MCF 10A (cell line): ENCODE measurements around the gene PRAMEF12. TPM values are rescaled to one million over a fixed set of nuclear protein-coding genes. Genes with fewer than 3 reads are reported as not detected.

ENCODE experiments used
- BruUV-seq: library from RNA; stranded (reverse); fragments of 400-500 nt; replicated peaks from 2 replicates; lab custom pipeline; 2021; lab: Mats Ljungman, UMichigan
- CTCF ChIA-PET: fragments of 300-600 bp; sonication (Branson Sonifier 250); formaldehyde crosslinking; extraction: SDS; loops from one replicate; lab custom pipeline; 2021; ENCODE audit warnings: antibody characterized with exemption, inconsistent platforms; lab: Yijun Ruan, JAX
- POLR2A ChIA-PET: fragments of 300-600, 350-650 bp; sonication (Branson Sonifier 250); formaldehyde crosslinking; extraction: SDS; loops from one replicate; lab custom pipeline; 2020; ENCODE audit warnings: antibody characterized with exemption, inconsistent platforms; lab: Yijun Ruan, JAX
- DNase-seq: peaks from one replicate; pipeline ENCODE4 v3.0.0-alpha.2; 2018; ENCODE audit not compliant: unreplicated experiment
- H3K27ac Mint-ChIP-seq: one replicate; pipeline ENCODE4 v1.8.0; 2022; ENCODE audit warnings: mild to moderate bottlenecking, low read depth, mixed read lengths; ENCODE audit not compliant: unreplicated experiment
- H3K27me3 Mint-ChIP-seq: one replicate; pipeline ENCODE4 v1.8.0; 2022; ENCODE audit warnings: mixed read lengths; ENCODE audit not compliant: insufficient read depth, unreplicated experiment
- H3K36me3 Mint-ChIP-seq: one replicate; pipeline ENCODE4 v1.8.0; 2022; ENCODE audit warnings: mild to moderate bottlenecking, moderate library complexity, mixed read lengths; ENCODE audit not compliant: insufficient read depth, unreplicated experiment
- H3K4me1 Mint-ChIP-seq: one replicate; pipeline ENCODE4 v1.8.0; 2022; ENCODE audit warnings: mixed read lengths; ENCODE audit not compliant: insufficient read depth, unreplicated experiment
- H3K4me3 Mint-ChIP-seq: one replicate; pipeline ENCODE4 v1.8.0; 2022; ENCODE audit warnings: mild to moderate bottlenecking, moderate library complexity, mixed read lengths; ENCODE audit not compliant: unreplicated experiment
- H3K9me3 Mint-ChIP-seq: one replicate; pipeline ENCODE4 v1.8.0; 2022; ENCODE audit warnings: mixed read lengths; ENCODE audit not compliant: unreplicated experiment
- intact Hi-C: fragments of 100-400 bp; cut with micrococcal nuclease; formaldehyde crosslinking; loops from 2 replicates; pipeline ENCODE4 v1.14.1; 2022
- total RNA-seq: library from RNA; stranded (reverse); gene quantifications from 2 replicates; pipeline ENCODE4 v1.2.3, GENCODE V29; 2022
- TF ChIP-seq, protein P1 (sequence below): fragments of 200-600 bp; IDR thresholded peaks from one replicate; pipeline ENCODE4 v1.8.0; 2022; ENCODE audit warnings: antibody characterized with exemption, mild to moderate bottlenecking; ENCODE audit not compliant: unreplicated experiment

The PRAMEF12 gene
- total RNA-seq, 1 experiment from 2014 or later, result not detected

GRCh38 chr1:12769031-12769430 is 4.5 kb upstream of the PRAMEF12 start:
- POLR2A ChIA-PET, result no interaction called here
- H3K9me3 Mint-ChIP-seq, result no peaks in the 10 kb centered on the region
- no peaks in the 10 kb centered on the region for H3K36me3 Mint-ChIP-seq
- DNase-seq, result no peak
- CTCF ChIA-PET, result no interaction called here
- peaks cover 75% of the 10 kb centered on the region for H3K27me3 Mint-ChIP-seq
- no peak overlapping the region for H3K27ac Mint-ChIP-seq
- H3K4me1 Mint-ChIP-seq, result no peaks in the 10 kb centered on the region
- TF ChIP-seq, protein P1, sequence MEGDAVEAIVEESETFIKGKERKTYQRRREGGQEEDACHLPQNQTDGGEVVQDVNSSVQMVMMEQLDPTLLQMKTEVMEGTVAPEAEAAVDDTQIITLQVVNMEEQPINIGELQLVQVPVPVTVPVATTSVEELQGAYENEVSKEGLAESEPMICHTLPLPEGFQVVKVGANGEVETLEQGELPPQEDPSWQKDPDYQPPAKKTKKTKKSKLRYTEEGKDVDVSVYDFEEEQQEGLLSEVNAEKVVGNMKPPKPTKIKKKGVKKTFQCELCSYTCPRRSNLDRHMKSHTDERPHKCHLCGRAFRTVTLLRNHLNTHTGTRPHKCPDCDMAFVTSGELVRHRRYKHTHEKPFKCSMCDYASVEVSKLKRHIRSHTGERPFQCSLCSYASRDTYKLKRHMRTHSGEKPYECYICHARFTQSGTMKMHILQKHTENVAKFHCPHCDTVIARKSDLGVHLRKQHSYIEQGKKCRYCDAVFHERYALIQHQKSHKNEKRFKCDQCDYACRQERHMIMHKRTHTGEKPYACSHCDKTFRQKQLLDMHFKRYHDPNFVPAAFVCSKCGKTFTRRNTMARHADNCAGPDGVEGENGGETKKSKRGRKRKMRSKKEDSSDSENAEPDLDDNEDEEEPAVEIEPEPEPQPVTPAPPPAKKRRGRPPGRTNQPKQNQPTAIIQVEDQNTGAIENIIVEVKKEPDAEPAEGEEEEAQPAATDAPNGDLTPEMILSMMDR, result no peak
- no peak overlapping the region for H3K4me3 Mint-ChIP-seq
- intact Hi-C loops, result no loop called here
- no TSS peak for BruUV-seq

GRCh38 chr1:12769976-12770505 is 3.5 kb upstream of the PRAMEF12 start:
- no peak for DNase-seq
- no peak overlapping the region for H3K27ac Mint-ChIP-seq
- intact Hi-C loops, result no loop called here
- H3K4me1 Mint-ChIP-seq, result no peaks in the 10 kb centered on the region
- no peaks in the 10 kb centered on the region for H3K36me3 Mint-ChIP-seq
- POLR2A ChIA-PET, result no interaction called here
- TF ChIP-seq, protein P1, result no peak
- CTCF ChIA-PET, result no interaction called here
- no TSS peak for BruUV-seq
- H3K9me3 Mint-ChIP-seq, result no peaks in the 10 kb centered on the region
- no peak overlapping the region for H3K4me3 Mint-ChIP-seq
- peaks cover 78% of the 10 kb centered on the region for H3K27me3 Mint-ChIP-seq

GRCh38 chr1:12770620-12771019 is 2.9 kb upstream of the PRAMEF12 start:
- POLR2A ChIA-PET, result no interaction called here
- H3K27me3 Mint-ChIP-seq, result peaks cover 79% of the 10 kb centered on the region
- TF ChIP-seq, protein P1, result no peak
- intact Hi-C loops, result no loop called here
- CTCF ChIA-PET, result no interaction called here
- no TSS peak for BruUV-seq
- no peaks in the 10 kb centered on the region for H3K9me3 Mint-ChIP-seq
- no peak overlapping the region for H3K4me3 Mint-ChIP-seq
- H3K36me3 Mint-ChIP-seq, result no peaks in the 10 kb centered on the region
- no peak for DNase-seq
- no peak overlapping the region for H3K27ac Mint-ChIP-seq
- no peaks in the 10 kb centered on the region for H3K4me1 Mint-ChIP-seq

DNA sequence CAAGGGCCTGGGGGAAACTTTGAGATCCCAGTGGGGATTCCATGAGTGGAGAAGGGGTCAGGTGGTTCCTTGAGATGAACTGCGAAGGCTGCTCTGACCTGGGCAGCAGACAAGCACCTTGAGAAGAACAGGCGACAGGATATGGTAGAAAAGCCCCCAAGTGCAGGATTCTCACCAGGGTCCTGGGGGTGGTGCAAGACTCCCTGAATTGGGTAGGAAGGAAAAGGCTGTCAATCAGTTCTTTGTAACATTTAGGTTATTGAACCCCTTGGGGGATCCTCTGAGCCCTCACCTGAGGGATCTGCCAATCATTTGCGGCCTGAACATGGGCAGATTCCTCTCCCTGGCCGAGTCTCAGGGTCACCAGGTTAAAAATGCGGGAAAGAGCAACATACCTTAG is 2.4 kb upstream of the PRAMEF12 start:
- TF ChIP-seq, protein P1, result no peak
- H3K4me1 Mint-ChIP-seq, result no peaks in the 10 kb centered on the region
- ChIA-PET POLR2A (no interaction called here), CTCF (interaction anchor here (0.5 kb wide), 1 partner anchor 606 kb away, joined by 3 read pairs; no protein-coding TSS in a partner anchor)
- intact Hi-C loops, result no loop called here
- no peak overlapping the region for H3K4me3 Mint-ChIP-seq
- H3K9me3 Mint-ChIP-seq, result no peaks in the 10 kb centered on the region
- no TSS peak for BruUV-seq
- DNase-seq, result no peak
- H3K27me3 Mint-ChIP-seq, result peaks cover 79% of the 10 kb centered on the region
- no peak overlapping the region for H3K27ac Mint-ChIP-seq
- H3K36me3 Mint-ChIP-seq, result no peaks in the 10 kb centered on the region
